GM23338 (cell line): Measurements from ENCODE around the gene RPS21. TPM values are rescaled to one million over a fixed set of nuclear protein-coding genes. Genes with fewer than 3 reads are reported as not detected.

Experiments
- ATAC-seq: fragments of 200-7000 bp; cut with Tn5 transposase; 3 replicates; pipeline ENCODE4 v1.9.1; 2020
- DNase-seq: peaks from one replicate; pipeline ENCODE4 v3.0.0-alpha.2; 2015; ENCODE audit warnings: low spot score
- H2AFZ ChIP-seq: fragments of 200-600 bp; sonication (generic); 2 replicates; pipeline ENCODE4 v1.8.0; 2016; ENCODE audit warnings: antibody characterized with exemption, mild to moderate bottlenecking, moderate library complexity
- H3F3A ChIP-seq: fragments of 200-600 bp; sonication (generic); replicated peaks from 2 replicates; pipeline ENCODE4 v1.8.0; 2017; ENCODE audit warnings: antibody characterized with exemption, mixed run types, low read depth
- H3K27ac ChIP-seq: fragments of 200-600 bp; sonication (generic); 2 replicates; pipeline ENCODE4 v1.6.1; 2016; ENCODE audit warnings: low read depth
- H3K27me3 ChIP-seq: fragments of 200-600 bp; sonication (generic); 2 replicates; pipeline ENCODE4 v1.8.0; 2016; ENCODE audit warnings: mild to moderate bottlenecking, mixed run types, moderate library complexity; ENCODE audit not compliant: insufficient read depth
- H3K36me3 ChIP-seq: fragments of 200-600 bp; sonication (generic); 2 replicates; pipeline ENCODE4 v1.8.0; 2016; ENCODE audit warnings: mild to moderate bottlenecking; ENCODE audit not compliant: insufficient read depth
- H3K4me1 ChIP-seq: fragments of 200-600 bp; sonication (generic); 2 replicates; pipeline ENCODE4 v1.8.0; 2016; ENCODE audit warnings: mild to moderate bottlenecking, moderate library complexity; ENCODE audit not compliant: insufficient read depth
- H3K4me2 ChIP-seq: fragments of 200-600 bp; sonication (generic); 2 replicates; pipeline ENCODE4 v1.7.1; 2017; ENCODE audit warnings: mixed run types
- H3K4me3 ChIP-seq: fragments of 200-600 bp; sonication (generic); 2 replicates; pipeline ENCODE4 v1.6.1; 2016; ENCODE audit warnings: mixed run types
- H3K79me2 ChIP-seq: fragments of 200-600 bp; sonication (generic); replicated peaks from 2 replicates; pipeline ENCODE4 v1.8.0; 2017; ENCODE audit warnings: mild to moderate bottlenecking; ENCODE audit not compliant: insufficient read depth
- H3K9me2 ChIP-seq: fragments of 200-600 bp; sonication (generic); 2 replicates; pipeline ENCODE4 v1.8.0; 2017; ENCODE audit not compliant: insufficient read depth
- H4K20me1 ChIP-seq: fragments of 200-600 bp; sonication (generic); replicated peaks from 2 replicates; pipeline ENCODE4 v1.8.0; 2017; ENCODE audit warnings: mild to moderate bottlenecking; ENCODE audit not compliant: insufficient read depth
- H3K27ac Mint-ChIP-seq: 2 replicates; pipeline ENCODE4 v1.8.0; 2020; ENCODE audit warnings: inconsistent platforms, mild to moderate bottlenecking, moderate library complexity, mixed read lengths
- H3K27me3 Mint-ChIP-seq: 3 replicates; pipeline ENCODE4 v1.8.0; 2022; ENCODE audit warnings: low read depth, mild to moderate bottlenecking, moderate library complexity, mixed read lengths, inconsistent platforms; ENCODE audit not compliant: insufficient read depth, poor library complexity
- H3K36me3 Mint-ChIP-seq: 3 replicates; pipeline ENCODE4 v1.8.0; 2021; ENCODE audit warnings: low read depth, mild to moderate bottlenecking, inconsistent platforms, moderate library complexity, mixed read lengths
- H3K4me1 Mint-ChIP-seq: 3 replicates; pipeline ENCODE4 v1.8.0; 2020; ENCODE audit warnings: mild to moderate bottlenecking, inconsistent platforms, mixed read lengths
- H3K4me3 Mint-ChIP-seq: 3 replicates; pipeline ENCODE4 v1.8.0; 2021; ENCODE audit warnings: moderate library complexity, mild to moderate bottlenecking, inconsistent platforms, mixed read lengths
- H3K9me3 Mint-ChIP-seq: 3 replicates; pipeline ENCODE4 v1.8.0; 2020; ENCODE audit warnings: moderate library complexity, mild to moderate bottlenecking, inconsistent platforms, mixed read lengths
- CREB1 ChIP-seq: fragments of 250-450 bp; sonication (Bioruptor Pico); IDR thresholded peaks from 2 replicates; pipeline ENCODE4 v1.5.0; 2020; ENCODE audit warnings: low read depth, mild to moderate bottlenecking, moderate library complexity
- EZH2 ChIP-seq: fragments of 200-600 bp; sonication (generic); IDR thresholded peaks from one replicate; pipeline ENCODE4 v1.8.0; 2017; ENCODE audit warnings: antibody characterized with exemption, mild to moderate bottlenecking, low read depth; ENCODE audit not compliant: unreplicated experiment
- EZH2phosphoT487 ChIP-seq: fragments of 200-600 bp; sonication (generic); IDR thresholded peaks from one replicate; pipeline ENCODE4 v1.8.1; 2018; ENCODE audit warnings: antibody characterized with exemption; ENCODE audit not compliant: unreplicated experiment
- POLR2AphosphoS5 ChIP-seq: IDR thresholded peaks from 2 replicates; pipeline ENCODE4 v1.6.1; 2016; ENCODE audit warnings: antibody characterized with exemption, low read depth
- STAT1 ChIP-seq: IDR thresholded peaks from one replicate; pipeline ENCODE4 v1.6.1; 2016; ENCODE audit warnings: antibody characterized with exemption; ENCODE audit not compliant: unreplicated experiment
- polyA plus RNA-seq: library from polyadenylated mRNA; unstranded; fragments of >200 nt; fragmentation: Nextera tagmentation; extraction: Ambion mirVana; gene quantifications from 2 replicates; pipeline ENCODE4 v1.2.1, GENCODE V29; 2016
- total RNA-seq: library from RNA; depleted of rRNA; stranded (reverse); fragments of >200 nt; shearing (Covaris generic); gene quantifications from 2 replicates; pipeline ENCODE4 v1.2.3, GENCODE V29; 2014
- TF ChIP-seq, protein P1 (sequence below): IDR thresholded peaks from 2 replicates; pipeline ENCODE4 v1.6.1; 2016; ENCODE audit warnings: antibody characterized with exemption
- TF ChIP-seq, protein P2 (sequence below): fragments of 250-450 bp; sonication (Bioruptor Pico); IDR thresholded peaks from 2 replicates; pipeline ENCODE4 v1.5.0; 2020; ENCODE audit warnings: mild to moderate bottlenecking, moderate library complexity
- TF ChIP-seq, protein P3 (sequence below), 2 experiments: fragments of 200-600 bp in 1 of 2; sonication (generic) in 1 of 2; conservative IDR thresholded peaks; 2 replicates each; pipeline versions ENCODE4 v1.5.1 to v1.6.1; 2016 to 2017; ENCODE audit warnings: antibody characterized with exemption in 2 of 2, low read depth in 2 of 2, mild to moderate bottlenecking in 2 of 2, moderate library complexity in 1 of 2

RPS21 gene
- total and polyA plus RNA-seq, 2 experiments from 2014 or later, result 759 to 2,298 TPM

DNA sequence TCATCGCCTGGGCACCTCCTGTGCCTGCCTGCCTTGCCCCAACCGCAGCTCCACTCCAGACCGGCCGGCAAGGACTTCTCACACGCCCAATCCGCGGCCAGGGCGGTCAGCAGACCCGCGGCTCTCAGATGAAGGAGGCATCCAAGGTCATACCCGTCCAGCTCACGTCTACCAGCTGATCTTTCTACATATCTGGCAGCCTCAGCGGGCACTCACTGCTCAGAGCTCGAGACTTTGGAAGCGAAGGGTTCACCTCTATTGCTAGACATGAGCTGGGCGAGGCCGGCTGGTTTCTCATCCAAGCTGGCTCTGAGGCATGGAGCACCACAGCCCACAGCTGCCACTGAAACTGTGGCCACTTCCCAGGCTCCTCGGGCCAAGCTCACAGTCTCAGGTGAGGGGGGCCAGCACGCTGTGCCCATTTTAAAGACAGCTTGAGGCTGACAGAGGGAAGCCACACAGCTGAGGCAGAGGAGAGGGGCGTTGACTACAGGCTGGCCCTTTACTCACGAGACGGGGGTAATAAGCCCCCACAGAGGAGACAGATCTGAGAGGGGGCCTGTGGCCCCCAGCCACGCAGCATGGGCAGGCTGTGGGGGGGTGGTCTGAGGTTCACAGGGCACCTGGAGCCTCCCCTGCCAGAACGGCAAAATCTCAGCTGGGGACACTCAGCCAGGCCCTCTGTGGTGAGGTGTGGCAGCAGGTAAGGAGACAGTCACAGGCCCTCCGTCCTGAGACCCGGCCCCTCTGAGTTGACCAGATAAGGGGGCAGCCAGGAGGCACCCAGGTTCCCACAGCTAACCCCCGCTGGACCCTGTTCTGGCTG lies 21.8 kb upstream of the RPS21 start:
- Mint-ChIP-seq H3K27me3 (peaks cover 22% of the 10 kb centered on the region), H3K4me3 (peak overlapping the region; percentile 67), H3K36me3 (peaks cover 3% of the 10 kb centered on the region; the same call in 2 of the 3 replicates), H3K9me3 (no peaks in the 10 kb centered on the region), H3K27ac (peak overlapping the region; percentile 31; the same call in 1 of the 2 replicates), H3K4me1 (peaks cover 49% of the 10 kb centered on the region)
- peak overlapping the region; percentile 88 for H3K4me3 ChIP-seq
- H3K27ac ChIP-seq, result peak overlapping the region; percentile 99
- H3K27me3 ChIP-seq, result no peaks in the 10 kb centered on the region
- no peak overlapping the region for H2AFZ ChIP-seq
- H4K20me1 ChIP-seq, result peaks cover 6% of the 10 kb centered on the region
- no peaks in the 10 kb centered on the region for H3K36me3 ChIP-seq
- H3K4me2 ChIP-seq, result peak overlapping the region; percentile 97
- peaks cover 65% of the 10 kb centered on the region for H3K4me1 ChIP-seq
- H3F3A ChIP-seq, result peaks cover 31% of the 10 kb centered on the region
- no peaks in the 10 kb centered on the region for H3K9me2 ChIP-seq
- DNase-seq, result no peak
- ATAC-seq, result no peak
- peaks cover 59% of the 10 kb centered on the region for H3K79me2 ChIP-seq
- TF ChIP-seq, protein P1, sequence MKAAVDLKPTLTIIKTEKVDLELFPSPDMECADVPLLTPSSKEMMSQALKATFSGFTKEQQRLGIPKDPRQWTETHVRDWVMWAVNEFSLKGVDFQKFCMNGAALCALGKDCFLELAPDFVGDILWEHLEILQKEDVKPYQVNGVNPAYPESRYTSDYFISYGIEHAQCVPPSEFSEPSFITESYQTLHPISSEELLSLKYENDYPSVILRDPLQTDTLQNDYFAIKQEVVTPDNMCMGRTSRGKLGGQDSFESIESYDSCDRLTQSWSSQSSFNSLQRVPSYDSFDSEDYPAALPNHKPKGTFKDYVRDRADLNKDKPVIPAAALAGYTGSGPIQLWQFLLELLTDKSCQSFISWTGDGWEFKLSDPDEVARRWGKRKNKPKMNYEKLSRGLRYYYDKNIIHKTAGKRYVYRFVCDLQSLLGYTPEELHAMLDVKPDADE, result no peak
- TF ChIP-seq POLR2AphosphoS5, result no peak

DNA sequence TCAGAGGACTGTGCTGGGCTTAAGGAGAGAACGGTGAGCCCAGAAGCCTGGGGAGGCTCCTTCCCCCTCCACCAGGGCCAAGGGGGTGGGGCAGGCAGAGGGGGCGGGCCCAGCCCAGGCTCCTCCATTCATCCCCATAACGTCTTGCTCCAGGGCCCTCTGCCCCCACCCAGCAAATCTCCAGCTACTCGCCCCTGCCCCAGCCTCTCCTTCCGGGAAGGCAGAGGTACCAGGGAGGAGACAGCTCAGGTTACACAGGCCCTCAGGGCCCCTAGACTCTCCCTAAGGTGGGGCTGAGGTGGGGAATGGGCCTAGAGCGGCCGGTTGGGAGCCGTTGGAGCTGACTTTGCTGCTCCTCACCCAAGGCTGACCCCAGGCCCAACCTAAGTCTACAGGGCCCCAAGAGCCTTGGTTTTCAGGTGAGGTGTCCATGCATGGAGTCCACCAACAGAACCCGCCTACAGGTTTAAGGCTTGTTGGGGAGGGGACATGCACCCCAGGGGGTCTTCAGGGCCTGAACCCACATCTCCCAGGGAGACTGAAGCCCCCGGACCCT lies 21.0 kb upstream of the RPS21 start:
- Histone ChIP-seq H2AFZ (no peak overlapping the region), H3K4me1 (peaks cover 69% of the 10 kb centered on the region), H3K9me2 (no peaks in the 10 kb centered on the region), H3K4me2 (peak overlapping the region; percentile 97), H3K4me3 (peak overlapping the region; percentile 88), H3K79me2 (peaks cover 55% of the 10 kb centered on the region), H3K27ac (peak overlapping the region; percentile 99), H4K20me1 (peaks cover 6% of the 10 kb centered on the region), H3K36me3 (no peaks in the 10 kb centered on the region), H3K27me3 (no peaks in the 10 kb centered on the region), H3F3A (peaks cover 33% of the 10 kb centered on the region)
- Mint-ChIP-seq H3K9me3 (no peaks in the 10 kb centered on the region), H3K27me3 (peaks cover 26% of the 10 kb centered on the region), H3K36me3 (peaks cover 3% of the 10 kb centered on the region; the same call in 2 of the 3 replicates), H3K4me3 (peak overlapping the region; percentile 67), H3K27ac (no peak overlapping the region), H3K4me1 (peaks cover 51% of the 10 kb centered on the region)
- peak; percentile 67 for DNase-seq
- ATAC-seq, result peak; percentile 4
- TF ChIP-seq EZH2phosphoT487 (no peak), POLR2AphosphoS5 (no peak), EZH2 (no peak), STAT1 (no peak), CREB1 (CRISPR knock-in tag) (no peak)
- TF ChIP-seq, protein P2, sequence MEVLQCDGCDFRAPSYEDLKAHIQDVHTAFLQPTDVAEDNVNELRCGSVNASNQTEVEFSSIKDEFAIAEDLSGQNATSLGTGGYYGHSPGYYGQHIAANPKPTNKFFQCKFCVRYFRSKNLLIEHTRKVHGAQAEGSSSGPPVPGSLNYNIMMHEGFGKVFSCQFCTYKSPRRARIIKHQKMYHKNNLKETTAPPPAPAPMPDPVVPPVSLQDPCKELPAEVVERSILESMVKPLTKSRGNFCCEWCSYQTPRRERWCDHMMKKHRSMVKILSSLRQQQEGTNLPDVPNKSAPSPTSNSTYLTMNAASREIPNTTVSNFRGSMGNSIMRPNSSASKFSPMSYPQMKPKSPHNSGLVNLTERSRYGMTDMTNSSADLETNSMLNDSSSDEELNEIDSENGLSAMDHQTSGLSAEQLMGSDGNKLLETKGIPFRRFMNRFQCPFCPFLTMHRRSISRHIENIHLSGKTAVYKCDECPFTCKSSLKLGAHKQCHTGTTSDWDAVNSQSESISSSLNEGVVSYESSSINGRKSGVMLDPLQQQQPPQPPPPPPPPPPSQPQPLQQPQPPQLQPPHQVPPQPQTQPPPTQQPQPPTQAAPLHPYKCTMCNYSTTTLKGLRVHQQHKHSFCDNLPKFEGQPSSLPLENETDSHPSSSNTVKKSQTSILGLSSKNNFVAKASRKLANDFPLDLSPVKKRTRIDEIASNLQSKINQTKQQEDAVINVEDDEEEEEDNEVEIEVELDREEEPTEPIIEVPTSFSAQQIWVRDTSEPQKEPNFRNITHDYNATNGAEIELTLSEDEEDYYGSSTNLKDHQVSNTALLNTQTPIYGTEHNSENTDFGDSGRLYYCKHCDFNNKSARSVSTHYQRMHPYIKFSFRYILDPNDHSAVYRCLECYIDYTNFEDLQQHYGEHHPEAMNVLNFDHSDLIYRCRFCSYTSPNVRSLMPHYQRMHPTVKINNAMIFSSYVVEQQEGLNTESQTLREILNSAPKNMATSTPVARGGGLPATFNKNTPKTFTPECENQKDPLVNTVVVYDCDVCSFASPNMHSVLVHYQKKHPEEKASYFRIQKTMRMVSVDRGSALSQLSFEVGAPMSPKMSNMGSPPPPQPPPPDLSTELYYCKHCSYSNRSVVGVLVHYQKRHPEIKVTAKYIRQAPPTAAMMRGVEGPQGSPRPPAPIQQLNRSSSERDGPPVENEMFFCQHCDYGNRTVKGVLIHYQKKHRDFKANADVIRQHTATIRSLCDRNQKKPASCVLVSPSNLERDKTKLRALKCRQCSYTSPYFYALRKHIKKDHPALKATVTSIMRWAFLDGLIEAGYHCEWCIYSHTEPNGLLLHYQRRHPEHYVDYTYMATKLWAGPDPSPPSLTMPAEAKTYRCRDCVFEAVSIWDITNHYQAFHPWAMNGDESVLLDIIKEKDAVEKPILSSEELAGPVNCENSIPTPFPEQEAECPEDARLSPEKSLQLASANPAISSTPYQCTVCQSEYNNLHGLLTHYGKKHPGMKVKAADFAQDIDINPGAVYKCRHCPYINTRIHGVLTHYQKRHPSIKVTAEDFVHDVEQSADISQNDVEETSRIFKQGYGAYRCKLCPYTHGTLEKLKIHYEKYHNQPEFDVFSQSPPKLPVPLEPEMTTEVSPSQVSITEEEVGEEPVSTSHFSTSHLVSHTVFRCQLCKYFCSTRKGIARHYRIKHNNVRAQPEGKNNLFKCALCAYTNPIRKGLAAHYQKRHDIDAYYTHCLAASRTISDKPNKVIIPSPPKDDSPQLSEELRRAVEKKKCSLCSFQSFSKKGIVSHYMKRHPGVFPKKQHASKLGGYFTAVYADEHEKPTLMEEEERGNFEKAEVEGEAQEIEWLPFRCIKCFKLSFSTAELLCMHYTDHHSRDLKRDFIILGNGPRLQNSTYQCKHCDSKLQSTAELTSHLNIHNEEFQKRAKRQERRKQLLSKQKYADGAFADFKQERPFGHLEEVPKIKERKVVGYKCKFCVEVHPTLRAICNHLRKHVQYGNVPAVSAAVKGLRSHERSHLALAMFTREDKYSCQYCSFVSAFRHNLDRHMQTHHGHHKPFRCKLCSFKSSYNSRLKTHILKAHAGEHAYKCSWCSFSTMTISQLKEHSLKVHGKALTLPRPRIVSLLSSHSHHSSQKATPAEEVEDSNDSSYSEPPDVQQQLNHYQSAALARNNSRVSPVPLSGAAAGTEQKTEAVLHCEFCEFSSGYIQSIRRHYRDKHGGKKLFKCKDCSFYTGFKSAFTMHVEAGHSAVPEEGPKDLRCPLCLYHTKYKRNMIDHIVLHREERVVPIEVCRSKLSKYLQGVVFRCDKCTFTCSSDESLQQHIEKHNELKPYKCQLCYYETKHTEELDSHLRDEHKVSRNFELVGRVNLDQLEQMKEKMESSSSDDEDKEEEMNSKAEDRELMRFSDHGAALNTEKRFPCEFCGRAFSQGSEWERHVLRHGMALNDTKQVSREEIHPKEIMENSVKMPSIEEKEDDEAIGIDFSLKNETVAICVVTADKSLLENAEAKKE, result no peak
- TF ChIP-seq, protein P3, sequence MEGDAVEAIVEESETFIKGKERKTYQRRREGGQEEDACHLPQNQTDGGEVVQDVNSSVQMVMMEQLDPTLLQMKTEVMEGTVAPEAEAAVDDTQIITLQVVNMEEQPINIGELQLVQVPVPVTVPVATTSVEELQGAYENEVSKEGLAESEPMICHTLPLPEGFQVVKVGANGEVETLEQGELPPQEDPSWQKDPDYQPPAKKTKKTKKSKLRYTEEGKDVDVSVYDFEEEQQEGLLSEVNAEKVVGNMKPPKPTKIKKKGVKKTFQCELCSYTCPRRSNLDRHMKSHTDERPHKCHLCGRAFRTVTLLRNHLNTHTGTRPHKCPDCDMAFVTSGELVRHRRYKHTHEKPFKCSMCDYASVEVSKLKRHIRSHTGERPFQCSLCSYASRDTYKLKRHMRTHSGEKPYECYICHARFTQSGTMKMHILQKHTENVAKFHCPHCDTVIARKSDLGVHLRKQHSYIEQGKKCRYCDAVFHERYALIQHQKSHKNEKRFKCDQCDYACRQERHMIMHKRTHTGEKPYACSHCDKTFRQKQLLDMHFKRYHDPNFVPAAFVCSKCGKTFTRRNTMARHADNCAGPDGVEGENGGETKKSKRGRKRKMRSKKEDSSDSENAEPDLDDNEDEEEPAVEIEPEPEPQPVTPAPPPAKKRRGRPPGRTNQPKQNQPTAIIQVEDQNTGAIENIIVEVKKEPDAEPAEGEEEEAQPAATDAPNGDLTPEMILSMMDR (conservative IDR thresholded peaks at IDR 0.05; ENCODE audit: low read depth in 2 of 2), result no peak
